IPS-20b (cell line): ENCODE data around the gene FAM241A.
"Not testable (repeated sequence)": the region's sequence is repeated elsewhere in the genome, so short reads cannot be mapped to it uniquely, and the experiment has no call there.

Source experiments
- H3K27ac ChIP-seq: one replicate; pipeline ENCODE4 v1.5.1; 2013; ENCODE audit warnings: low read length
- H3K27me3 ChIP-seq: 2 replicates; pipeline ENCODE4 v1.6.1; 2013; ENCODE audit warnings: mild to moderate bottlenecking, low read length, inconsistent platforms; ENCODE audit not compliant: insufficient read depth
- H3K36me3 ChIP-seq: 2 replicates; pipeline ENCODE4 v1.6.1; 2013; ENCODE audit warnings: low read depth, mild to moderate bottlenecking, inconsistent platforms, low read length, moderate library complexity; ENCODE audit not compliant: insufficient read depth
- H3K4me1 ChIP-seq: 2 replicates; pipeline ENCODE4 v1.6.1; 2013; ENCODE audit warnings: mild to moderate bottlenecking, control low read depth, inconsistent platforms, low read length, moderate library complexity; ENCODE audit not compliant: insufficient read depth
- H3K4me3 ChIP-seq: 2 replicates; pipeline ENCODE4 v1.5.1; 2013; ENCODE audit warnings: mild to moderate bottlenecking, low read length, inconsistent platforms
- H3K9ac ChIP-seq: 2 replicates; pipeline ENCODE4 v1.6.1; 2013; ENCODE audit warnings: low read depth, mild to moderate bottlenecking, inconsistent platforms, low read length, moderate library complexity
- H3K9me3 ChIP-seq: 2 replicates; pipeline ENCODE4 v1.6.1; 2013; ENCODE audit warnings: mild to moderate bottlenecking, low read depth, low read length, inconsistent platforms; ENCODE audit not compliant: insufficient read depth

FAM241A gene

DNA sequence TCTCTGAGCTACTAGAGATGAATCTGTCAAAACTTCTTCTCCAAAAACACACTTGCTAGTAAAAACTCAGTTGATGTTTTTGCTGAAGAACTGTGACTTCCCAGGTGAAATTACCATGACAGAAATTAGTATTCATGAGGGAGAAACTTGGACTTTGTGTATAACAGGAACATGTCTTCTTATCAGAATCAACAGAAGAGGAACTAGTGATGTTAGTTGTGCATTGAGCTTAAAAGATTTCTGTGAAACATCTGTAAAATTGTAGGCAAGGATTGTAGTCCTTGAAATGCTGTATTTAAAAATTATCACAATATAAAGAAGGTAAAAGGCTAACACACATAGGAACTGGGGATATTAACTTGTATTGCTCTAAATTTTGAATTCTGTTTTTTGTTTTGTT lies 11.3 kb downstream of the FAM241A start:
- no peak overlapping the region for H3K27ac ChIP-seq
- no peaks in the 10 kb centered on the region for H3K4me1 ChIP-seq
- no peaks in the 10 kb centered on the region for H3K9me3 ChIP-seq
- no peaks in the 10 kb centered on the region for H3K36me3 ChIP-seq
- H3K9ac ChIP-seq = no peak overlapping the region
- no peak overlapping the region for H3K4me3 ChIP-seq
- no peaks in the 10 kb centered on the region for H3K27me3 ChIP-seq

DNA sequence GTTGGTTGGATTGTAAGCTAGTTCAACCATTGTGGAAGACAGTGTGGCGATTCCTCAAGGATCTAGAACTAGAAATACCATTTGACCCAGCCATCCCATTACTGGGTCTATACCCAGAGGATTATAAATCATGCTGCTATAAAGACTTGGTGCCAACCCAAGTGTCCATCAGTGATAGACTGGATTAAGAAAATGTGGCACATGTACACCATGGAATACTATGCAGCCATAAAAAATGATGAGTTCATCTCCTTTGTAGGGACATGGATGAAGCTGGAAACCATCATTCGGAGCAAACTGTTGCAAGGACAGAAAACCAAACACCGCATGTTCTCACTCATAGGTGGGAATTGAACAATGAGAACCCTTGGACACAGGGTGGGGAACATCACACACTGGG lies 18.5 kb downstream of the FAM241A start:
- H3K4me1 ChIP-seq, H3K9ac ChIP-seq, H3K36me3 ChIP-seq, H3K27me3 ChIP-seq, H3K9me3 ChIP-seq, H3K27ac ChIP-seq, H3K4me3 ChIP-seq: not testable (repeated sequence)

DNA sequence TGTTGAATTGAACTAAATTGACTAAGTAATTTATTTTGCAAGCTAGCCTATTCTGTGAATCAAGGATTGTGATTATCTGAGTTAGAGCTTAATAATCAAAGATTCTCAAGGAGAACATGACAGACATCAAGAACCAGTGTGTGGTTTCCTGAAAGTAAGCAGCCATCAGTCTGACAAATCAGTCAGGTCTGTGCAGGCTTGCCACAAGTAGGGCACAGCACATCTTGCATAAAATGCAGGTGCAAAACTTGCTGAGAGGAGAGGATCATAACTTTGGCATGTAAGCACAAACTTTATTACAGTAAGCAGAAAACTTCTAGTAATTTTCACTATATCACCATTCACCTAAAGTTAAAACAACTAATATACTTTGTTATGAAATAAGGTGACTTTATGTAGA lies 22.5 kb downstream of the FAM241A start:
- H3K27me3 ChIP-seq = no peaks in the 10 kb centered on the region
- no peak overlapping the region for H3K27ac ChIP-seq
- H3K4me3 ChIP-seq = no peak overlapping the region
- no peak overlapping the region for H3K9ac ChIP-seq
- no peaks in the 10 kb centered on the region for H3K4me1 ChIP-seq
- H3K9me3 ChIP-seq = no peaks in the 10 kb centered on the region
- H3K36me3 ChIP-seq = no peaks in the 10 kb centered on the region

DNA sequence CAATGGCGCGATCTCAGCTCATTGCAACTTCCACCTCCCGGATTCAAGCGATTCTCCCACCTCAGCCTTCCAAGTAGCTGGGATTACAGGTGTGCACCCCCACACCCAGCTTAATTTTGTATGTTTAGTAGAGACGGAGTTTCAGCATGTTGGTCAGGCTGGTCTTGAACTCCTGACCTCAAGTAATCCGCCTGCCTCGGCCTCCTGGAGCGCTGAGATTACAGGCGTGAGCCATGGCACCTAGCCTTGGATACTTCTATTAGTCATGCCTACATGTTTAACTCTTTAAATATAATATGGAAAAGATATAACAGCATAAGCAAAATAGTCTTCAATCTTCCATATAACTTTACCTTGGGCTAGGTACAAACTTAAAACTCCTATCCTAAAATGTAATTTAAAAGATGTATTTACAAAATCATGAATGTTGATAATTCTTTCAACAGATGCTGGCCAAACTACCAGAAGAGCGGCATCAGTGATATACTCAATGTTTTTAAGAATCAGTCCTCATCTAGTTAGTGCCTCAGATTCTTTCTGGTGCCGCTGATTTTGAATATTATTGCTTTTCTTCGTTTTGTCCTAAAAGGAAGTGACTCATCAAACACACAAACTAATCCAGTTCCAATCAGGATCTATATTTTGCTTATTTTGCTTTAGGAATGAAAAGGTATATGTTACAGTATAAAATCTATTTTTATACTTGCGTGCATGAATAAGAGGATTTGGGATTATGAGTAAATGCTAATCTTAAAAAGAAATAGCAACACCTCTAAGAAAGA lies 23.7 kb downstream of the FAM241A start:
- Histone ChIP-seq H3K9me3 (no peaks in the 10 kb centered on the region), H3K4me3 (no peak overlapping the region), H3K27me3 (no peaks in the 10 kb centered on the region), H3K9ac (no peak overlapping the region), H3K36me3 (no peaks in the 10 kb centered on the region), H3K4me1 (no peaks in the 10 kb centered on the region), H3K27ac (no peak overlapping the region)

DNA sequence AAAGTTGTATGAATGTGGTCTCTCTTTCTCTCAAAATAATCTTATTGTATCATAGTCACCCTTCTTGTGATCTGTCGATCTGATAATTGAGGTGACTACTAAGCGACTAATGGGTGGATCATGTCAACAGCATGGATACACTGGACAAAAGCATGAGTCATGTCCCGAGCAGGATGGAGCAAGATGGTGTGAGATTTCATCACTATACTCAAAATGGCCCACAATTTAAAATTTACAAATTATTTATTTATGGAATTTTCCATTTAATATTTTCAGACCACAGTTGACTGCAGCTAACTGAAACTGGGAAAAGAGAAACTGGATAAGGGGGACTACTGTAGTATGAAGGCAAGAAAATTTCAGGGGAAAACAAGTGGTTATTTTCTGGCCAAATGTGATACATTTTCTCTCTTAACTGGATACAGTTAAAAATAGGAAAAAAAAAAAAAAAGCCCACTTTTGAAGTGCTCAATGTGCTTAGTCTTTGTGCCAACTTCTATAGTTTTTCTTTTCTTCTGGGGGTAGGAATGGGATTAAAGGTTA lies 25.3 kb downstream of the FAM241A start:
- Histone ChIP-seq H3K36me3 (no peaks in the 10 kb centered on the region), H3K4me3 (no peak overlapping the region), H3K4me1 (no peaks in the 10 kb centered on the region), H3K27me3 (no peaks in the 10 kb centered on the region), H3K9me3 (no peaks in the 10 kb centered on the region), H3K9ac (no peak overlapping the region), H3K27ac (no peak overlapping the region)

DNA sequence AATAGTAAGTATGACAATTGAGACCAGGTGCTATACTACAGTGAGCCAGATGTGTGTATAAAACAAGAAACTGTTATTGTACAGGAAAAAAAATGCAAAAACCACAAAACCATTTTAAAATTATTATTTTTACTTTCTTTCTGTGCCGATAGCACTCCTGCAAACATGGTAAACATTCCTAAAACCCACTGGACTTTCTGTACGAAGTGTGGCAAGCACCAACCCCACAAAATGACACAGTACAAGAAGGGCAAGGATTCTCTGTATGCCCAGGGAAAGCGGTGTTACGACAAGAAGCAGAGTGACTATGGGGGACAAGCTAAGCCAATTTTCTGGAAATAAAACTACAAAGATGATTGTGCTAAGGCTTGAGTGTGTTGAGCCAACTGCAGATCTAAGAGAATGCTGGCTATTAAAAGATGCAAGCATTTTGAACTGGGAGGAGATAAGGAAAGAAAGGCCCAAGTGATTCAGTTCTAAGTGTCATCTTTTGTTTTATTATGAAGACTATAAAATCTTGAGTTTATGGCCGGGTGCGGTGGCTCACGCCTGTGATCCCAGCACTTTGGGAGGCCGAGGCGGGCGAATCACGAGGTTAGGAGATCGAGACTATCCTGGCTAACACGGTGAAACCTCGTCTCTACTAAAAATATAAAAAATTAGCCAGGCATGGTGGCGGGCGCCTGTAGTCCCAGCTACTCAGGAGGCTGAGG lies 26.0 kb downstream of the FAM241A start:
- H3K27ac ChIP-seq, H3K36me3 ChIP-seq, H3K9ac ChIP-seq, H3K4me1 ChIP-seq, H3K27me3 ChIP-seq, H3K4me3 ChIP-seq, H3K9me3 ChIP-seq: not testable (repeated sequence)

DNA sequence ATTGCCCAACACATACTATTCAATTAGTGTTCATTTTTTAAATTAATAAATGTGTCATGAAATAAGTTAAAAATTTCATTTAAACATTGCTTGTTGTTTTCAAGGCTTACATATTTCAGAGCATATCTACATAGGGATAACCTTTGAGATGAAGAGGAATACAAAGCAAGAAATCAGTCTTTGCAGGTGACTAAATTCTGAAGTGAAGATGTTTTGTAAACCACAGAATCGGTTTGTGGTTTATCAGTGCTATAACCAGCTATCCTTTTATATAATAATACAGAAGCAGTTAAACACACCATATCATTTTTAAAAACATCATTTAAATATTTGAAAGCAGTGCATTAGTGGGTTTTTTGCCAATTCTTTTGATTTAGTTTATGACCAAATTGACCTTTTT lies 26.9 kb downstream of the FAM241A start:
- H3K27me3 ChIP-seq = no peaks in the 10 kb centered on the region
- H3K4me3 ChIP-seq = no peak overlapping the region
- H3K27ac ChIP-seq = no peak overlapping the region
- no peaks in the 10 kb centered on the region for H3K9me3 ChIP-seq
- no peak overlapping the region for H3K9ac ChIP-seq
- no peaks in the 10 kb centered on the region for H3K36me3 ChIP-seq
- no peaks in the 10 kb centered on the region for H3K4me1 ChIP-seq

DNA sequence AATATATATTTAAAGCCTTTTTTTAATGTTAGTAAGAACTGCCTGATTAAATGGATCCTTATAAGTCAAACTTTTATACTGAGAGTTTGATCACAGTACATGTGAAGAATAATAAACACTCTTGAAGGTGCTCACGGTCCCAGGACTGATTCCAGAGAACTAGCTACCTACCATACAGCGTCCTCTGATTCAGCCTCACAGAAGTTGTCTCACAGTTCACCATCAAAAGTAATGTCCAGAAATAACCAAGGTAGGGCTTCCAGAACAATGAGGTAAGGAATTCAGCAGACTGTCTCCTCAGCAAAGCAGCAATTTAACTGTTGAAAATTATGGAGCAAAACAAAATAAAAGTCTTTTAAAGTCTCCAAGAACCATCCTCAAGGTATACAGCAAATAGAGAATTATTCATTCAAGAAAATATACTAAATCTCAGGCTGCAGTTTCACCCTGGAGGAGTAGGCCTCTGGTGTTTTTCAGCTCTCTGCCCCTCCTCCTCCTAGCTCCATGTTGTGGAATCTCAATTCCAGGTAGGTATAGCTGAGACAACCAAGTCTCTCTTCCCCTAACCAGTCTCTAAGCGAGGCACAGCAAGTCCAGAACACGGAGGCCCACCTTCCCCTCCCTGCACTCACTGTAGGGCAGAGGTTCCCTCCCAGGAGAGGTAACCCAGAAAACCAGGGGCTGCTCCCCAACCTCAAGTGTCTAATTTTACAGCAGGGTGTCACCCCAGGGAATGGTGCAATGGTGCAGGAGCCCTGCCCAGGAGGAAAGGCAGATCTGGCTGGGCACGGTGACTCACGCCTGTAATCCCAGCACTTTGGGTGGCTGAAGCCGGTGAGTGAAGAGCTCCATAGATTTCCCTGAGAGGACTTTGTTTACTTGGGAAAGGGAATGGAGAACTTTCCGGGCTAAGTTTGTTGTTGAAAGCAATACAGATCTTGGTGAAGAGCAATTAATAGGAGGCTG lies 28.6 kb downstream of the FAM241A start:
- Histone ChIP-seq H3K4me3 (no peak overlapping the region), H3K4me1 (no peaks in the 10 kb centered on the region)

DNA sequence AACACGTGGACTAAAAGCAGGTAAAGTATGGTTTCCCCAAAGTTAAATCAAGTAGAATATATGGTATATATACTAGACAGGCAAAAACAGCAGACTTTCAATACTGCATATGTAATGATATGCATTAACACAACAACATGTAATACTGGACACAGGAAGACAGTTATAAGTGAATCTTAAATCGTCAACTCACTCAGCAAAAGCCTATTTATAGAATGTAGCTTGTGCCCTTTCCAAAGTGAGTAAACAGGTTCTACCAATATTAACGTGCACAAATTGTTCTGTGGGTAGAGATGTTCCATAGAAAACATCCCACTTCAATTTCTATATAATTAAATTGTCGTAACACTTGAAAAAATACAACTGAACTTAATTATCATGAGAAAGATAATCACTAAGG lies 30.6 kb downstream of the FAM241A start:
- H3K27me3 ChIP-seq = no peaks in the 10 kb centered on the region
- H3K4me1 ChIP-seq = no peaks in the 10 kb centered on the region
- no peak overlapping the region for H3K27ac ChIP-seq
- H3K36me3 ChIP-seq = no peaks in the 10 kb centered on the region
- no peak overlapping the region for H3K9ac ChIP-seq
- no peak overlapping the region for H3K4me3 ChIP-seq
- no peaks in the 10 kb centered on the region for H3K9me3 ChIP-seq

More for the DNA sequence above, 28.6 kb downstream of the FAM241A start:
- Histone ChIP-seq H3K9ac (no peak overlapping the region), H3K36me3 (no peaks in the 10 kb centered on the region), H3K27ac (no peak overlapping the region), H3K9me3 (no peaks in the 10 kb centered on the region), H3K27me3 (no peaks in the 10 kb centered on the region)

DNA sequence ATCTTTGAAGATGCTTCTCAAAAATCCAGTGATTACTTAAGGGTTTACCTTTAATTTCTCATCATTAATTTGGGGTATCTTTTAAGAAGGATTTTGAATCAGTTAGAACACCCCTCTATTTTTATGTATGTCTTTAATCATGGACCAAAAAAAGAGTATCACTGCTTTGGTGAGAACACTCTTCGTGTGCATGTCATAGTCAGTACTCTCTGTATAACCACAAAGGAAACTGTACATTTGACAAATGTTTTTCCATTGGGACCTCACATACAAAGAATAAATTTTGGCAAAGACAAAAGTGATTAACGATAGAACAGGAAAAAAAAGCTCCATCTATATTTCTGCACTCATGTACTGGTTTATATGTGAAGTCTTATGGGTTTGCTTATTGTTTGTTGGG lies 31.3 kb downstream of the FAM241A start:
- H3K27me3 ChIP-seq = no peaks in the 10 kb centered on the region
- no peaks in the 10 kb centered on the region for H3K36me3 ChIP-seq
- no peak overlapping the region for H3K9ac ChIP-seq
- no peaks in the 10 kb centered on the region for H3K9me3 ChIP-seq
- H3K27ac ChIP-seq = no peak overlapping the region
- H3K4me1 ChIP-seq = no peaks in the 10 kb centered on the region
- no peak overlapping the region for H3K4me3 ChIP-seq

DNA sequence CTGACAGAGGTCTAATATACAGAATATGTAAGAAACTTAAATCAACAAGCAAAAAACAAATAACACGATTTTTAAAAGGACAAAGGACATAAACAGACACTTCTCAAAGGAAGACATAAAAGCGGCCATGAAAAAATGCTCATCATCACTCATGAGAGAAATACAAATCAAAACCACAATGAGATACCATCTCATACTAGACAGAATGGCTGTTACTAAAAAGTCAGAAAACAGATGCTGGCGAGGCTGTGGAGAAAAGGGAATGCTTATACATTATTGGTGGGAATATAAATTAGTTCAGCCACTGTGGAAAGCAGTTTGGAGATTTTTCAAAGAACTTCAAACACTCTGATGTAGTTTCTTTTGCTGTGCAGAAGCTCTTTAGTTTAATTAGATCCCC lies 33.5 kb downstream of the FAM241A start:
- not testable (repeated sequence) for H3K27me3 ChIP-seq, H3K4me1 ChIP-seq, H3K36me3 ChIP-seq, H3K27ac ChIP-seq, H3K9ac ChIP-seq, H3K9me3 ChIP-seq, H3K4me3 ChIP-seq
